H1 (cell line): ENCODE data around the gene DRAM2. TPM values are rescaled to one million over a fixed set of nuclear protein-coding genes. Genes with fewer than 3 reads are reported as not detected.

Experiments
- CREB1 ChIP-seq: IDR thresholded peaks from 2 replicates; pipeline ENCODE4 v1.6.1; 2012; ENCODE audit warnings: inconsistent platforms
- JUN ChIP-seq: IDR thresholded peaks from 2 replicates; pipeline ENCODE4 v1.6.1; 2011; ENCODE audit warnings: low read depth, mild to moderate bottlenecking, improper control_type of control experiment, low read length
- KDM5A ChIP-seq: fragments of 200-600 bp; IDR thresholded peaks from 2 replicates; pipeline ENCODE4 v1.7.1; 2012; ENCODE audit warnings: mild to moderate bottlenecking, low read length, inconsistent platforms, mixed read lengths
- RAD21 ChIP-seq, 2 experiments: IDR thresholded peaks in 1 of 2; conservative IDR thresholded peaks in 1 of 2; 2 replicates each; pipeline ENCODE4 v1.6.1; 2011; ENCODE audit warnings: low read depth in 2 of 2, low read length in 2 of 2, improper control_type of control experiment in 1 of 2, inconsistent platforms in 1 of 2, mild to moderate bottlenecking in 1 of 2, moderate library complexity in 1 of 2
- RNF2 ChIP-seq: fragments of 200-900, 300-1000 bp; sonication (generic); IDR thresholded peaks from 2 replicates; pipeline ENCODE4 v1.7.1; 2016; ENCODE audit warnings: borderline replicate concordance, low read depth, mild to moderate bottlenecking, antibody characterized with exemption, low read length; ENCODE audit not compliant: poor library complexity, severe bottlenecking; ENCODE audit errors: missing control alignments
- SIRT6 ChIP-seq: IDR thresholded peaks from one replicate; pipeline ENCODE4 v1.7.1; 2012; ENCODE audit warnings: low read length, inconsistent platforms
- TAF1 ChIP-seq: IDR thresholded peaks from 2 replicates; pipeline ENCODE4 v1.6.1; 2011; ENCODE audit warnings: mild to moderate bottlenecking, low read depth, low read length
- TBP ChIP-seq: IDR thresholded peaks from 2 replicates; pipeline ENCODE4 v1.6.1; 2011; ENCODE audit warnings: low read depth, low read length, improper control_type of control experiment
- ZNF274 ChIP-seq: IDR thresholded peaks from 2 replicates; pipeline ENCODE4 v1.7.0; 2012; ENCODE audit warnings: low read length, borderline replicate concordance; ENCODE audit errors: extremely low read depth
- polyA plus RNA-seq, 7 experiments: library from polyadenylated mRNA; depleted of rRNA in 3 of 7; stranded (reverse) in 5 of 7; unstranded in 2 of 7; fragments of >200 nt in 5 of 7; fragments of 200-250 nt in 2 of 7; gene quantifications; 1 replicate in 5 of 7; 2 replicates in 1 of 7; 4 replicates in 1 of 7; pipeline versions ENCODE4 v1.2.1 to v1.2.3, GENCODE V29; 2011 to 2013; ENCODE audit warnings: missing spikeins in 2 of 7, mixed read lengths in 2 of 7
- total RNA-seq: library from RNA; stranded (reverse); fragmentation: NEBNext Ultra II Directional; extraction: Animal tissue kit (Norgen Biotek cat#: 25700); gene quantifications from 2 replicates; pipeline ENCODE4 v1.2.1, GENCODE V29; 2021
- TF ChIP-seq, protein P1 (sequence below): fragments of 300-600 bp; sonication (generic); IDR thresholded peaks from 2 replicates; pipeline ENCODE4 v1.7.1; 2012; ENCODE audit warnings: low read length, moderate library complexity, mild to moderate bottlenecking, inconsistent platforms; ENCODE audit not compliant: insufficient replicate concordance

The DRAM2 gene
- total and polyA plus RNA-seq, 2 of the 8 experiments (the other 6 are each of a cell fraction or from before 2014, with no cell fraction given): 35.2 to 68.2 TPM

GRCh38 chr1:111082421-111083203, 57.3 kb downstream of the DRAM2 start (continued):
- TF ChIP-seq, protein P1, sequence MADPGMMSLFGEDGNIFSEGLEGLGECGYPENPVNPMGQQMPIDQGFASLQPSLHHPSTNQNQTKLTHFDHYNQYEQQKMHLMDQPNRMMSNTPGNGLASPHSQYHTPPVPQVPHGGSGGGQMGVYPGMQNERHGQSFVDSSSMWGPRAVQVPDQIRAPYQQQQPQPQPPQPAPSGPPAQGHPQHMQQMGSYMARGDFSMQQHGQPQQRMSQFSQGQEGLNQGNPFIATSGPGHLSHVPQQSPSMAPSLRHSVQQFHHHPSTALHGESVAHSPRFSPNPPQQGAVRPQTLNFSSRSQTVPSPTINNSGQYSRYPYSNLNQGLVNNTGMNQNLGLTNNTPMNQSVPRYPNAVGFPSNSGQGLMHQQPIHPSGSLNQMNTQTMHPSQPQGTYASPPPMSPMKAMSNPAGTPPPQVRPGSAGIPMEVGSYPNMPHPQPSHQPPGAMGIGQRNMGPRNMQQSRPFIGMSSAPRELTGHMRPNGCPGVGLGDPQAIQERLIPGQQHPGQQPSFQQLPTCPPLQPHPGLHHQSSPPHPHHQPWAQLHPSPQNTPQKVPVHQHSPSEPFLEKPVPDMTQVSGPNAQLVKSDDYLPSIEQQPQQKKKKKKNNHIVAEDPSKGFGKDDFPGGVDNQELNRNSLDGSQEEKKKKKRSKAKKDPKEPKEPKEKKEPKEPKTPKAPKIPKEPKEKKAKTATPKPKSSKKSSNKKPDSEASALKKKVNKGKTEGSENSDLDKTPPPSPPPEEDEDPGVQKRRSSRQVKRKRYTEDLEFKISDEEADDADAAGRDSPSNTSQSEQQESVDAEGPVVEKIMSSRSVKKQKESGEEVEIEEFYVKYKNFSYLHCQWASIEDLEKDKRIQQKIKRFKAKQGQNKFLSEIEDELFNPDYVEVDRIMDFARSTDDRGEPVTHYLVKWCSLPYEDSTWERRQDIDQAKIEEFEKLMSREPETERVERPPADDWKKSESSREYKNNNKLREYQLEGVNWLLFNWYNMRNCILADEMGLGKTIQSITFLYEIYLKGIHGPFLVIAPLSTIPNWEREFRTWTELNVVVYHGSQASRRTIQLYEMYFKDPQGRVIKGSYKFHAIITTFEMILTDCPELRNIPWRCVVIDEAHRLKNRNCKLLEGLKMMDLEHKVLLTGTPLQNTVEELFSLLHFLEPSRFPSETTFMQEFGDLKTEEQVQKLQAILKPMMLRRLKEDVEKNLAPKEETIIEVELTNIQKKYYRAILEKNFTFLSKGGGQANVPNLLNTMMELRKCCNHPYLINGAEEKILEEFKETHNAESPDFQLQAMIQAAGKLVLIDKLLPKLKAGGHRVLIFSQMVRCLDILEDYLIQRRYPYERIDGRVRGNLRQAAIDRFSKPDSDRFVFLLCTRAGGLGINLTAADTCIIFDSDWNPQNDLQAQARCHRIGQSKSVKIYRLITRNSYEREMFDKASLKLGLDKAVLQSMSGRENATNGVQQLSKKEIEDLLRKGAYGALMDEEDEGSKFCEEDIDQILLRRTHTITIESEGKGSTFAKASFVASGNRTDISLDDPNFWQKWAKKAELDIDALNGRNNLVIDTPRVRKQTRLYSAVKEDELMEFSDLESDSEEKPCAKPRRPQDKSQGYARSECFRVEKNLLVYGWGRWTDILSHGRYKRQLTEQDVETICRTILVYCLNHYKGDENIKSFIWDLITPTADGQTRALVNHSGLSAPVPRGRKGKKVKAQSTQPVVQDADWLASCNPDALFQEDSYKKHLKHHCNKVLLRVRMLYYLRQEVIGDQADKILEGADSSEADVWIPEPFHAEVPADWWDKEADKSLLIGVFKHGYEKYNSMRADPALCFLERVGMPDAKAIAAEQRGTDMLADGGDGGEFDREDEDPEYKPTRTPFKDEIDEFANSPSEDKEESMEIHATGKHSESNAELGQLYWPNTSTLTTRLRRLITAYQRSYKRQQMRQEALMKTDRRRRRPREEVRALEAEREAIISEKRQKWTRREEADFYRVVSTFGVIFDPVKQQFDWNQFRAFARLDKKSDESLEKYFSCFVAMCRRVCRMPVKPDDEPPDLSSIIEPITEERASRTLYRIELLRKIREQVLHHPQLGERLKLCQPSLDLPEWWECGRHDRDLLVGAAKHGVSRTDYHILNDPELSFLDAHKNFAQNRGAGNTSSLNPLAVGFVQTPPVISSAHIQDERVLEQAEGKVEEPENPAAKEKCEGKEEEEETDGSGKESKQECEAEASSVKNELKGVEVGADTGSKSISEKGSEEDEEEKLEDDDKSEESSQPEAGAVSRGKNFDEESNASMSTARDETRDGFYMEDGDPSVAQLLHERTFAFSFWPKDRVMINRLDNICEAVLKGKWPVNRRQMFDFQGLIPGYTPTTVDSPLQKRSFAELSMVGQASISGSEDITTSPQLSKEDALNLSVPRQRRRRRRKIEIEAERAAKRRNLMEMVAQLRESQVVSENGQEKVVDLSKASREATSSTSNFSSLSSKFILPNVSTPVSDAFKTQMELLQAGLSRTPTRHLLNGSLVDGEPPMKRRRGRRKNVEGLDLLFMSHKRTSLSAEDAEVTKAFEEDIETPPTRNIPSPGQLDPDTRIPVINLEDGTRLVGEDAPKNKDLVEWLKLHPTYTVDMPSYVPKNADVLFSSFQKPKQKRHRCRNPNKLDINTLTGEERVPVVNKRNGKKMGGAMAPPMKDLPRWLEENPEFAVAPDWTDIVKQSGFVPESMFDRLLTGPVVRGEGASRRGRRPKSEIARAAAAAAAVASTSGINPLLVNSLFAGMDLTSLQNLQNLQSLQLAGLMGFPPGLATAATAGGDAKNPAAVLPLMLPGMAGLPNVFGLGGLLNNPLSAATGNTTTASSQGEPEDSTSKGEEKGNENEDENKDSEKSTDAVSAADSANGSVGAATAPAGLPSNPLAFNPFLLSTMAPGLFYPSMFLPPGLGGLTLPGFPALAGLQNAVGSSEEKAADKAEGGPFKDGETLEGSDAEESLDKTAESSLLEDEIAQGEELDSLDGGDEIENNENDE: no peak
- TF ChIP-seq ZNF274 (no peak), RNF2 (no peak), TBP (no peak), RAD21 (IDR thresholded peaks at IDR 0.05 in 1 of 2, conservative IDR thresholded peaks at IDR 0.05 in 1 of 2; ENCODE audit: low read depth in 2 of 2, low read length in 2 of 2) (no peak), SIRT6 (no peak), JUN (no peak), CREB1 (no peak), TAF1 (no peak), KDM5A (no peak)
